NCI-H1092 (cell line): ENCODE measurements around the gene PLSCR1.
"Not testable (repeated sequence)": the region's sequence is repeated elsewhere in the genome, so short reads cannot be mapped to it uniquely, and the experiment has no call there.

Experiments
- DNase-seq: peaks from one replicate; lab custom pipeline; 2025; lab: John Stamatoyannopoulos, UW

Gene PLSCR1

DNA sequence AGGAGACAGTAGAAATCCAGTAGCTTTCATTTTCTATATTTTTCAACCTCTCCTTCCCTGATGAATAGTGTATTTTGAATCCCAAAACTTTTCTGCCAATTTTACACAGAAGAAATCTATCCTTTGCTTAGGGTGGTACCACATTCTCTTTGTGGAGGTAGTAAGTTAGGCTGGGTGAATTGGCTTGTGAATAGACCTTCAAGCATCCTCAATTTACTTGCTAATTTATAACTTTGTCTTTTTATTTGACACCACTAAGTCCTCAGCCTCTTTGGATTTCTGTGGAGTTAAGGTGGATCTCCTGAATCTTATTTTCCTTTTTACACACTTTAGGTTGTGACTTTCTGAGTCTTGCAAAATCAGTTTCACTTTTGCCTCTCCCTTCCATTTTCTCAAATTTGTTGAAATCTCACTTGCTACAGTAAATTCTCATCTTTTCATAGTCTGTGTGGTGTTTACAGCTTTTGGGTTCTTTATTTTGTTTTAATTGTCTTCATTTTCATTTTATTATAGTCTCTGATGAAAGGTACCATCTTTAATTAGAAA, 5.7 kb upstream of the PLSCR1 start:
- DNase-seq = no peak

DNA sequence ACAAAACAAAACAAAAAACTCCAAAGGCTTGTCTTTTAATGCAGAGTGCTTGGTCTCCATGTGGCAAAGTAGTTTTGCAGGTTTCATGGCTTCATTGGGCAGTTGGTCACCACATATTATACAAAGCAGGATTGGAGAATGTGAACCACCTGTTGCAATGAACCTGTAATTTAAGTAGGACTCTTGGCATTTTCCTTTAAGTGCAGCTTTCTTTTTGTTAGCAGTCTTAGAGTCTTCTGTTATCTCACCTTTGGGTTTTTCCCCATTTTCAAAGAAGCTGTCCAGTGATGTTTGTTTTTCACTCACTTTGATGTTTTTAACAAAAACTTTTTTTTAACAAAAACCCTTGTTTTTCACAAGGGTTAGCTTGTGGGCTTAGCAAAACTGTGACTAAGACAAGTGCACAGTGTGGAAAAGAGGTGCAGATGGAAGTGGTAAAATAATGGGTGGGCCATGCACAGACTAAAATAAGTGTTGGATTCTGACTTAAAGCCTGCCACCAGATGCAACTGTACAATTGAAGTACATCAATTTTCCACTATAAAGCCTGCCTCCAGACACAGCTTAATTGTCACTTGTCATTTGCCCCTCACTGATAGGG, 2.9 kb upstream of the PLSCR1 start:
- no peak for DNase-seq

DNA sequence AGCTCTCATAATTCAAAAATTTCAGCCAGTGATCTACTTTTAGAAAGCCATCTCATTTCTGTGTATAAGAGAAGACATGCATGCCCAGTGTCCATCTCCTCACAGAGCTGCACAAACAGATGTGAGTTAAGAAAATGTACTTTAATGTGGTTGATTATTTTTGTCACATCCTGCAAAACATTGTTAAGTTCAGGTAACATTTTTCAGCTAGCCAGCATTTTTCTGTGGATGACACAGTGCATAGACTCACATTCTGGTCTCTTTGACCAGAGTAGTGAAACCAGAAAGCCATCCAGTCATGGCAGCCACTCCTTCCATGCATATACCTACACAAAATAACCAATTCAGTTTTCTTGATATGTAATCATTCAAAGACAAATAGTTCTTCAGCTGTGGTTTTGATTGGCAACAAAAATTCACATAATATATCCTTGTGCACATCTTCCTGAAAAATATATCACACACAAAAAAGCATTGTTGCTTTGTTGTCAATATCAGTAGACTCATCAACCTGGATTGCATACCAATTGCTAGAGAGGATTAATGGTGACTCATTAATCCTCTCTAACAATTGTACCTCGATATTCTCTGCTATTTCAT, 2.1 kb upstream of the PLSCR1 start:
- DNase-seq = no peak

DNA sequence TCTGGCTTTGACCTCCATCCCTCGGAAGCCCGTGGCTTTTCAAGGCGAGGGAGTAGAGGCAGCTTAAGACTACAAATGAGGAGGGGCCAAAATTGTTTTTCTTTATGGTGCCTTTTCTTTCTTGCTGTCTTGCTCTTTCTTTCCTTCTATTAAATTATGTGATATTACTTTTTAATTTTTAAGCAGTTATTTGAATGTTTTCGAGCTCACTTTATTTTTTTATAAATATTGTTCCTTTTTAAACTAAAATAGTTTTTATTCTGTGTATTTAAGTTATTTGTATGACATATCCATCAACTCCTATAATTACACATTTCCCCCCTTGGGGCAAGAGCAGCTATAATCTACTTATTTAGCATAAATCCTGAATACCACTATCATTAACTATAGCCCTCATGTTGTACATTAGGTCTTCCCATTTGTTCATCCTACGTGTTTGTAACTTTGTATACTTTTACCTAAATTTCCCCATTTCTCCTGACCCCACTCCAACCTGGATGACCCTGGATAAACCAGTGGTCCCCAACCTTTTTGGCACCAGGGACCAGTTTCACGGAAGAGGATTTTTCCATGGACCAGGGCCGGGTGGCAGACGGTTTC, 622 bp upstream of the PLSCR1 start:
- DNase-seq = no peak

DNA sequence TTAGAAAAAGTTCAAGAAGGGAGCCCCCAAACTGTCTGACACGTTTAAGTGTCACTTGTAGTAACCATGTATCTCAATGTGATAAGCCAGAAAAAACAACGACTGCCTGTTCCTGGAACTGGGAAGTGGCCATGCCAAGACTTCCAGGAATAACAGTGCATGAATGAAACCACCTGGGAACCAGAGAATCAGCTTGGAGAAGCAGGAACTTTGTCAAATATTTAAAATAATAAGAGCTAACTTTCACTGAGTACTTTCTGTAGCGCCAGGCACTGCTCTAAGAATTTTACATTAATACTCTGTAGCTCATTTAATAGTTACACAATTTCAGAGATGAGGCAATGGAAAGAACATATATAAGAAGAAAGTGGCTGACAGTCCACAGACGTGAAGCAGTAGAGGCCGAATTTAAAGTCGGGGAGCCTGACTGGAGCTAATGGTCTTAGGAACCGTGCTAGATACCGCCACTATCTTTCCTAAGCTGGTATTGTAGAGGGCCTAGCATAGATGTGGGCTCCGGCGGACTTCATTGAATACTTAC, 876 bp downstream of the PLSCR1 start:
- no peak for DNase-seq

DNA sequence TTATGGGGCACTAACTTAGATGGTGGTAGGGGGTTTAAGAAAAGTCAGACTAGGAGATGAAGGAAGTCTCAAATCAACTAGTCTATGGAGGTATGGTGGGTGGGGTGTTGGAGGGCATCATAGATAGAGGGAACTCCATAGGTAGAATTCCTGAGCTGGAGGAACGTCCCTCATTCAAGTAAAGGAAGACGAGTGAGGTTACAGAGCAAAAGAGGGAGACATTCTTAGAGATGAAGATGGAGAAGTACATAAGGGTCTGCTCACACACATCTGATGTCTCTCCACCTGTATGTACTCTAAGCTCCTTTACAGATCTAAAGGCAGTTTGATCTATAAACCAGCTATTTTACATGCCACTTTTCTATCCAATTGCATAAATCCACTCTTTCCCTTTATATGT, 1.4 kb downstream of the PLSCR1 start:
- no peak for DNase-seq

DNA sequence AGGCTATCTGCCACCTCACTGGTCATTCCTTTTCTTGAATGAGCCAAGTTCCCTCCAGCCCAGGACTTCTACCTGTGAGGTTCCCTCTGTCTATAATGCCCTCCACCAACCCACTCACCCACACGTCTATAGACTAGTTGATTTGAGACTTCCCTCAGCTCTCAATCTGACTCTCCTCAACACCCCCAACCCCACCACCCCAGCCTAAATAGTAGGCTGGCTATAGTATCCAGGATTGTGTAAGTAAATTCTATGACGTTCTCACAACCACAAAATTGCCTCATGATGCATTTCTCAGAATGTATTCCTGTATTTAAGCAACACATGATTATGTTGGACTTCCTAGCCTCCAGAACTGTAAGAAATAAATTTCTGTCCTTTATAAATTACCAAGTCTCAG, 2.2 kb downstream of the PLSCR1 start:
- no peak for DNase-seq

DNA sequence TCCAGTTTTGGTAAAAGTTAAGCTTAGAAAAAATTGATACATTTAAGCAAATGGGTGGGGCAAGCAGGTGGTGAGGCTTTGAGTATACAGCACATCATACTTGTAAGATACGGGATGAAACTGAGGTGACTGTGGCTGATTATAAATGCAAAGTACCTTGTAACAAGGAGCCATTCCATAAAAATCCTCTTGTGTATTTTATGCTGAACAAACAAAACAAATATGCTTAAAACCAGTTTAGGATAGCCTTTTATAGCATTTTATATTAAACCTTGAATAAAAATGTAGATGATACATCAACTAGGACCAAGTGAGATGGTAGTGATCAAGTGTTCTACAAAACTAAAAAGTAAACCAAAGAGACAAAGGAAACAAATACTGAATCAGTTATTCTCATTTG, 3.4 kb downstream of the PLSCR1 start:
- DNase-seq = no peak

DNA sequence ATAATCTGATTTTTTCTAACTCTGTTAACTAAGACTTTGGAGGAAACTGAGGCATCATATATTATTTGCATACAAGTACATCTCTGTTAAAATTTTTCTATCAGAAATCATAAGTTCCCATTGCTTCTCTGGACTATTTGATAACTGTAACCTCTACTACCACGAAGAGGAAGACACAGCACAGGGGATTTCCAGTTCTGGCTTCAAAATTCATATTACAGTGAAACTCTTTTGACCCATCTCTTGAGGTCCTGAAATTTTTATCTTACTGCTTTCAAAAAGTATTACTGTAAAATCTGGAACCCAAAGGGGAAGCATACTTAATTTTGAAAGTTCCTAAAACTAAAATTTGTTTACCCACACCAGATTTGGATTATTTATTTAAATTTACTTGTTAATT, 4.2 kb downstream of the PLSCR1 start:
- no peak for DNase-seq

DNA sequence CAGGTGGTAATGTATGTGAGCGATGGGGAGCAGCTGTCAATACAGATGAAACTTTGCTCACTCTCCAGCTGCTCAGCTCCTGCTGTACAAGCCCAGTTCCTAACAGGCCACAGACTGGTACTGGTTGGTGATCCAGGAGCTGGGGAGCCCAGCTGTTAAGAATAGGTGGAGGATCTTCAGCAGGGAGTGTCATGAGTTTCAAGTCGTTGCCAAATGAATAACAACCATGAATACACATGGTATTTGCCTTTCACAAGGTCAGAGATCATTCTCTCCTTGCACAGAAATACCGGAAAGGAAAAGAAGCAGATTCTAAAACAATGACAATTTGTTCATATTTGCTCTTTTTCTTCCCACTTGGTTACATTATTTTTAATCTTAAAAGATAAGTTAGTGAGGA, 5.1 kb downstream of the PLSCR1 start:
- DNase-seq = no peak

DNA sequence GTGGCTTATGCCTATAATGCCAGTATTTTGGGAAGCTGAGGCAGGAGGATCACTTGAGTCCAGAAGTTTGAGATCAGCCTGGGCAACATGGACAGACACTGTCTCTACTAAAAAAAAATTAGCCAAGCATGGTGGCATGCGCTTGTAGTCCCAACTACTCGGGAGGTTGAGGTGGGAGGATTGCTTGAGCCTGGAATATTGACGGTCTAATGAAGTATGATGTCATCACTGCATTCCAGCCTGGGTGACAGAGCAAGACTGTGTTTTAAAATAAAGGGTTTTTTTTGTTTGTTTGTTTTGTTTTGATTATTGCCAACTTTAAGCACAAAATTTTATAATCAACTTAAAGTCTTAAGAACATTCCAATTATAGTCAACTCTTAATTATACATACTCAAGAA, 6.8 kb downstream of the PLSCR1 start:
- DNase-seq = no peak

DNA sequence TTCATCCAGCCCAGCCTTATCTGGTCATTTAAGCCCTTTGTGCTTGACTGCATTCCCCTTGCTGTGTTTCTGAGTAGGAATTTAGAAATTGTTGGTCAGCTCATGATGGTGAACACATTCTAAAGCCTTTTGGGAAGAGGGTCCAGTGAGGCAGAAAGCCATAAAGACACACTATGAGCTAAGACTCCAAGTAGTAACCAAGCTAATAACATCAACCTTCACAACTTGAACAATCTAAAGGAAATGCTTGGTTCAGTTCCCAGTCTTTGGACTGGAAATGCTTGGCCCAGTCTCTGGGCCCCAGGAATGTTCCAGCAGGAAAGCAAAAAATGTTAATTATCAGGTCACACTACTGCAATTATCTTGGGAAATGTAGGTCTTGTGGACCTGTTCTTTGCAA, 7.7 kb downstream of the PLSCR1 start:
- DNase-seq = no peak

DNA sequence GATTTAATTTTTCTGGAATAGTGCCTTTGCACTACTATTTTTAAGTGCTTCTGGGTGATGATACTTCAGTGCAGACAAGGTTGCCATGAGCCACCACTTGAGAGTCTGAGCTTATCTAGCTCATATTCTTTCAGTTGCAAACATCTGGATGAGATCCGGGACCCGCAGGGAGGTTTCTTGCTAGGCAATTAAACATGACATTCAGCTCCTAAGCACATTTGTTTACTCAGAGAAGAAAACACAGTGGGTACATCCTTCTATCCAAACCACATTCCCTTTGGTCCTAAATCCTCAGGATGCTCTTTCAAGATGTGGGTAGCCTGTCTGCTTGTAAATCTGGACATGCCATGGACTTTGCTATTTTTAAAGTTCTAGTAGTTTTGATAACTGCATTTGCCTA, 12.0 kb downstream of the PLSCR1 start:
- DNase-seq = no peak

DNA sequence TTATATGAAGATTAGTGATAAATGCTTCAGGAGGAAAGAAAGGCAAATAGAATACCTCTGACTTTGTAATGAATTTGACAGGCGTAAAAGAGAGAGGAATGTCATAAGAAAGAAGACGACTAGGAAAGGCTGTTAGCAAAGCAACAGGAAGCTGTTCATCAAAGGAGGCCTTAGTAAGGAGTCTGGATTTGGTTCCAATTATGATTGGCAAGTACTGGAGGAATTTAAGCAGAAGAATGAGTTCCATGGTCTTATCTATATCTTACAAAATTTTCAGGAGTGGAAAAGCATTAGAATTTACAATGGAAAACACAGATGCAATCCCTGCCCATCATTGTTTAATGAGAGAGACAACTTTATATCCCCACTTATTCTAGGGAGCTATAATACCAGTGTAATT, 13.8 kb downstream of the PLSCR1 start:
- DNase-seq = no peak

DNA sequence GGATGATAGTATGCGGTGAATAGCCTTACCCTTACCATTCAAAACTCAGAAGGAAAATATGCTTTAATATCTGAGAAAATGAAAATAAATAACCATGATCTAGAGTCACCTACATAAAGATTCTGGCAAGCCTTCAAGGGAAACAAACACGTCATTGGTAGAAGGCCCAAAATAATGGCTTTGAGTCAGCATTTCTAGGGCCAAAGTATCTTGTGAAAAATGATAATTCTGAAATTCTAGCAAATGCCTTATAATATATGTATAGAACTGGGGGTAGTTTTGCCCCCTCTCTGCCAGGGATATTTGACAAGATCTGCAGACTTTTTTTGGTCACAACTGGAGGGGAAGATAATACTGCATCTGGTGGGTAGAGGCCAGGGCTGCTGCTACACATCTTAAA, 15.4 kb downstream of the PLSCR1 start:
- DNase-seq = no peak

DNA sequence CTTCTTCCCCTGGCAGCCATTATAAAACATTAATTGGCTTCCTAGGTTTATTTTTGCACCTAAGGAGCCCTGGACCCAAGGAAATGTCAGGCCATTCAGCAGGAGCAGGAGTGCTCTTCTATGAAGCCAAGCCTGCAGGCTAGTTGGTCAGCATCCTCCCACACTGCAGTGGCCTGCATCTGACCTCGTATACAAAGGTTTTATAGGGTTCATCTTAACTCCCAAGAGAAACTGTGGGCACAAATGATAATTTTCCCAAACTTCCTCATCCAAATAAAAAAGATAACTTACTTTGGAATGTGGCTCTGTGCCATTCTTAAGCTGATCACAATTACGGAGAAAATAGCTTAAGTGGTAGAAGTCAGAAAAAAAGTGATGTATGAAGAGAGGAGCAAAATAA, 19.4 kb downstream of the PLSCR1 start:
- no peak for DNase-seq

DNA sequence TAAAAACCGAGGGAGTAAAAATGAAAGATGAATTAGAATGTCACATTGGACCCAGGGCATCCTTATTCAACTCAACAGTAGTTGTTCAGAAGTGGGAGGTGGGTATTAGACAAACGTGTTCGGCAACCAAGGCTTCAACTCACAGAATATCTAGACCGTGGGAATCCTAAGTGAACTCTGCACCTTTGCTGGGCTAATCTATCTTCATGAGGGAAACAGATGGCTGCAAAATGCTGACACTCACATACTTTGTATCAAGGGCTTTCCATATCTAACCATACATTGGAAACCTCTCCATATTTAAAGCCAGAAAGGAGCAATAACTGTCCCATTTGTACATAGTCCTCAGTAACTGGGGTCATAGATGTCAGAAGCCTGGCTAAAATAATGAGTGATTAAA, 20.9 kb downstream of the PLSCR1 start:
- DNase-seq = no peak

DNA sequence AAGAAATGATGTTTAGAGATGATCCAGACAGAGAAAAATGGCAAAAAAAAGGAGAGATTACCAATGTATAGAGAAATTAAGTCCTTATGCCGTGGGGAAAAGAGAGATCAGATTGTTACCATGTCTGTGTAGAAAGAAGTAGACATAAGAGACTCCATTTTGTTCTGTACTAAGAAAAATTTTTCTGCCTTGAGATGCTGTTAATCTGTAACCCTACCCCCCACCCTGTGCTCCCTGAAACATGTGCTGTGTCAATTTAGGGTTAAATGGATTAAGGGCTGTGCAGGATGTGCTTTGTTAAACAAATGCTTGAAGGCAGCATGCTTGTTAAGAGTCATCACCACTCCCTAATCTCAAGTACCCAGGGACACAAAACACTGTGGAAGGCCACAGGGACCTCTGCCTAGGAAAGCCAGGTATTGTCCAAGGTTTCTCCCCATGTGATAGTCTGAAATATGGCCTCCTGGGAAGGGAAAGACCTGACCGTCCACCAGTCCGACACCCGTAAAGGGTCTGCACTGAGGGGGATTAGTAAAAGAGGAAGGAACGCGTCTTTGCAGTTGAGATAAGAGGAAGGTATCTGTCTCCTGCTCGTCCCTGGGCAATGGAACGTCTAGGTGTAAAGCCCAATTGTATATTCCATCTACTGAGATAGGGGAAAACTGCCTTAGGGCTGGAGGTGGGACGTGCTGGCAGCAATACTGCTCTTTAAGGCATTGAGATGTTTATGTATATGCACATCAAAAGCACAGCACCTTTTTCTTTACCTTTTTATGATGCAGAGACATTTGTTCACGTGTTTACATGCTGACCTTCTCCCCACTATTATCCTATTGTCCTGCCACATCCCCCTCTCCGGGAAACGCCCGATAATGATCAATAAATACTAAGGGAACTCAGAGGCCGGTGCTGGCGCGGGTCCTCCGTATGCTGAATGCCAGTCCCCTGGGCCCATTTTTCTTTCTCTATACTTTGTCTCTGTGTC, 21.9 kb downstream of the PLSCR1 start:
- not testable (repeated sequence) for DNase-seq

DNA sequence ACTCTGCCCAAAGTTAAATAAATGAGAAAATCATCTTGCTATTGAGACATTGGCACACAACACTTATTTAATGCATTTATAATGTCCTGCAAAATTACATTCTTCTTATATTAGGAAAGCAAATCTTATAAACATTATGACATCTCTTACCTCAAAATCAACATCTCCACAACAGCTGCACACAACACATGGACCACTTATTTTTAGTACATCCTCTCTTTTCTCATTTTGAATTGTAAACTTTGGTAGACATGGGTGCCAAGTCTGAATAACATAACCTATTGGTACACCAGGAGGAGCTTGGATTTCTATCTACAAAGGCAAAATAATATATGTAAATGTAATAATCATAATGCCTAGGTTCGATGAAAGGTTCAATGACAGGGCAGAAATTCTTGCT, 23.0 kb downstream of the PLSCR1 start:
- no peak for DNase-seq

DNA sequence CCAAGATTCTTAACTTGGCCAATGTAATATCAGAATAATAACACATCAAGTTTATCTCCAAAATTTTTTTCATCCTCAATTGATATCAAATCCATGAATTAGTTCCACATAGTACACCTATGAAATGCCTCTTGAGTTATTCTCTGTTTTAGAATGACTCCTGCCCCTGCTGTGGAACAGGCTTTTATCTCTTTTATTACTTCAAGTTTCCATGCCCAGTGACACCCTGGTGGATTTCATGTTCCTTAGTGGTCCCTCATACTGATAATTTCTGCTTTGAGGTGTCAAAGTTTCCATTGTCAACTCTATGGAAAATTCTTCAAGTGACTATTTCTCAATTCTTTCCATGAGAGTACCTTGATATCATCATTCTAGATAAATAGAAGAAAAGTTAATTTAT, 24.6 kb downstream of the PLSCR1 start:
- DNase-seq = no peak

DNA sequence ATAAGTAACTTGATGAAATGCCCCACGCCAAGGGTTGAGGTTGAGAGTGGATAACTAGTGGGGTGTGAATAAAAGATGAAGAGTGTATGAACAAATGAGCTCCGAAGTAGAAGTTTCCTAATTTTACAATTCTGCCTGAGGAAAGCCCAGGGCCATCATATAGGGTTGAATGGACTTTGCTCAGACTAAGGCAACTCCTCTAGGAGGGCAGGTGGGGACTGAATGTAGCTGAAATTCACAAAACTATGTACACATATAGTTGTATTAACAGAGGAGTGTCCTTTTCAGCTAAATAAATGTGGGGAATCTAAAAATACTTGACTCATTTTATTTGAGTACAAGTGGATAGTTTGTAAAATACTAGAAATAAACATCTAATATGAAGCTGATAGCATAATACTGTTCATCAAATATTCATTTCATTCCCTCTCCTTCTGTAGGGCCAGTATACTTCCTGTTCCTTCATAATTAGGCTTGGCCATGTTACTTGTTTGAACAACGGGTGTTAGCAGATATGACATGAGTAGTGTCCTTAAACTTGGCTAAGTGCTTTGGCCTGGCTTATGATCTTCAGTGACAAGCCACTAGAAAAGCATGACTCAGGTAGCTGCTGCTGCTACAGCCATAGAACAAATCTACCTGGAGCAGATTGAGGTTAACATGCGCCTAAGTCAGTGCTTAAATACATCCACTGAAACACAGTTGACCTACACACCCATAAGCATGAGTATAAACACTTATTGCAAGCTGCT, 26.5 kb downstream of the PLSCR1 start:
- DNase-seq = no peak
